Measurements from ENCODE around the gene NPPB. TPM values are rescaled to one million over a fixed set of nuclear protein-coding genes. Genes with fewer than 3 reads are reported as not detected.

NPPB gene
- polyA plus RNA-seq, 1 donor from 2014 or later = not detected

DNA sequence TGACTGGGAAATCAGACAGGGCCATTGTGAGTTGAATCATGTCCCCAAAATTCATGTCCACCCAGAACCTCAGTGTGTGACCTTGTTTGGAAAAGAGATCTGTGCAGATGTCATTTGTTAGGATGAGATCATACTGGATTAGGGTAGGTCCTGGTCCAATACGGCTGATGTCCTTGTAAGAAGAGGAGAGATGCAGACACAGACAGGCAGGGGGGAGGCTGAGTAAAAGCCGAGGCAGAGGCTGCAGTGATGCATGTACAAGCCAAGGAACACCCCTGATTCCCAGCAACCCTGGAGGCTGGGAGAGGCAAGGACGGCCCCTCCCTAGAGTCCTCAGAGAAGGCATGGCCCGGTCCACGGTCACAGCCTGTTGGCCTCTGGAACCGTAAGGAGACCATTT, 15.9 kb upstream of the NPPB start:
- H3F3A ChIP-seq (ENCODE audit: insufficient read depth, low read length, poor library complexity, severe bottlenecking) = no peaks in the 10 kb centered on the region
- no peaks in the 10 kb centered on the region for H3K9me2 ChIP-seq (ENCODE audit: insufficient read depth, low read length)
- no peaks in the 10 kb centered on the region for H4K20me1 ChIP-seq (ENCODE audit: insufficient read depth)
- H3K4me2 ChIP-seq (ENCODE audit: low read length) = no peak overlapping the region
- no peak overlapping the region for H2AFZ ChIP-seq (ENCODE audit: low read depth, low read length)
- H3K36me3 ChIP-seq (ENCODE audit: insufficient read depth, low read length) = no peaks in the 10 kb centered on the region
- H3K27ac ChIP-seq (ENCODE audit: low read length) = no peak overlapping the region
- H3K9me3 ChIP-seq (ENCODE audit: low read length) = no peaks in the 10 kb centered on the region
- no peak overlapping the region for H3K4me3 ChIP-seq (ENCODE audit: low read length)
- no peak for TF ChIP-seq EZH2 (IDR thresholded peaks at IDR 0.05; ENCODE audit: borderline replicate concordance, insufficient read depth, low read length, poor library complexity, severe bottlenecking)
- no peak for TF ChIP-seq MXI1 (conservative IDR thresholded peaks at IDR 0.05; ENCODE audit: poor library complexity, severe bottlenecking)
- TF ChIP-seq EP300 (conservative IDR thresholded peaks at IDR 0.05; ENCODE audit: poor library complexity, severe bottlenecking) = no peak
- TF ChIP-seq POLR2AphosphoS5 (IDR thresholded peaks at IDR 0.05) = no peak
- TF ChIP-seq, protein P1, sequence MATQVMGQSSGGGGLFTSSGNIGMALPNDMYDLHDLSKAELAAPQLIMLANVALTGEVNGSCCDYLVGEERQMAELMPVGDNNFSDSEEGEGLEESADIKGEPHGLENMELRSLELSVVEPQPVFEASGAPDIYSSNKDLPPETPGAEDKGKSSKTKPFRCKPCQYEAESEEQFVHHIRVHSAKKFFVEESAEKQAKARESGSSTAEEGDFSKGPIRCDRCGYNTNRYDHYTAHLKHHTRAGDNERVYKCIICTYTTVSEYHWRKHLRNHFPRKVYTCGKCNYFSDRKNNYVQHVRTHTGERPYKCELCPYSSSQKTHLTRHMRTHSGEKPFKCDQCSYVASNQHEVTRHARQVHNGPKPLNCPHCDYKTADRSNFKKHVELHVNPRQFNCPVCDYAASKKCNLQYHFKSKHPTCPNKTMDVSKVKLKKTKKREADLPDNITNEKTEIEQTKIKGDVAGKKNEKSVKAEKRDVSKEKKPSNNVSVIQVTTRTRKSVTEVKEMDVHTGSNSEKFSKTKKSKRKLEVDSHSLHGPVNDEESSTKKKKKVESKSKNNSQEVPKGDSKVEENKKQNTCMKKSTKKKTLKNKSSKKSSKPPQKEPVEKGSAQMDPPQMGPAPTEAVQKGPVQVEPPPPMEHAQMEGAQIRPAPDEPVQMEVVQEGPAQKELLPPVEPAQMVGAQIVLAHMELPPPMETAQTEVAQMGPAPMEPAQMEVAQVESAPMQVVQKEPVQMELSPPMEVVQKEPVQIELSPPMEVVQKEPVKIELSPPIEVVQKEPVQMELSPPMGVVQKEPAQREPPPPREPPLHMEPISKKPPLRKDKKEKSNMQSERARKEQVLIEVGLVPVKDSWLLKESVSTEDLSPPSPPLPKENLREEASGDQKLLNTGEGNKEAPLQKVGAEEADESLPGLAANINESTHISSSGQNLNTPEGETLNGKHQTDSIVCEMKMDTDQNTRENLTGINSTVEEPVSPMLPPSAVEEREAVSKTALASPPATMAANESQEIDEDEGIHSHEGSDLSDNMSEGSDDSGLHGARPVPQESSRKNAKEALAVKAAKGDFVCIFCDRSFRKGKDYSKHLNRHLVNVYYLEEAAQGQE (IDR thresholded peaks at IDR 0.05; ENCODE audit: borderline replicate concordance) = no peak
- TF ChIP-seq RAD21 (conservative IDR thresholded peaks at IDR 0.05) = no peak
- no peak for TF ChIP-seq TAF1 (IDR thresholded peaks at IDR 0.05; ENCODE audit: low read depth)
- TF ChIP-seq SMC3 (conservative IDR thresholded peaks at IDR 0.05; ENCODE audit: poor library complexity) = no peak
- TF ChIP-seq, protein P2, sequence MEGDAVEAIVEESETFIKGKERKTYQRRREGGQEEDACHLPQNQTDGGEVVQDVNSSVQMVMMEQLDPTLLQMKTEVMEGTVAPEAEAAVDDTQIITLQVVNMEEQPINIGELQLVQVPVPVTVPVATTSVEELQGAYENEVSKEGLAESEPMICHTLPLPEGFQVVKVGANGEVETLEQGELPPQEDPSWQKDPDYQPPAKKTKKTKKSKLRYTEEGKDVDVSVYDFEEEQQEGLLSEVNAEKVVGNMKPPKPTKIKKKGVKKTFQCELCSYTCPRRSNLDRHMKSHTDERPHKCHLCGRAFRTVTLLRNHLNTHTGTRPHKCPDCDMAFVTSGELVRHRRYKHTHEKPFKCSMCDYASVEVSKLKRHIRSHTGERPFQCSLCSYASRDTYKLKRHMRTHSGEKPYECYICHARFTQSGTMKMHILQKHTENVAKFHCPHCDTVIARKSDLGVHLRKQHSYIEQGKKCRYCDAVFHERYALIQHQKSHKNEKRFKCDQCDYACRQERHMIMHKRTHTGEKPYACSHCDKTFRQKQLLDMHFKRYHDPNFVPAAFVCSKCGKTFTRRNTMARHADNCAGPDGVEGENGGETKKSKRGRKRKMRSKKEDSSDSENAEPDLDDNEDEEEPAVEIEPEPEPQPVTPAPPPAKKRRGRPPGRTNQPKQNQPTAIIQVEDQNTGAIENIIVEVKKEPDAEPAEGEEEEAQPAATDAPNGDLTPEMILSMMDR (IDR thresholded peaks at IDR 0.05; ENCODE audit: poor library complexity, severe bottlenecking) = no peak
- no peaks in the 10 kb centered on the region for H3K27me3 ChIP-seq (ENCODE audit: insufficient read depth, low read depth, low read length)
- H3K79me2 ChIP-seq (replicated peaks; ENCODE audit: insufficient read depth, low read length) = no peaks in the 10 kb centered on the region
- H3K9ac ChIP-seq (ENCODE audit: low read length) = no peak overlapping the region

DNA sequence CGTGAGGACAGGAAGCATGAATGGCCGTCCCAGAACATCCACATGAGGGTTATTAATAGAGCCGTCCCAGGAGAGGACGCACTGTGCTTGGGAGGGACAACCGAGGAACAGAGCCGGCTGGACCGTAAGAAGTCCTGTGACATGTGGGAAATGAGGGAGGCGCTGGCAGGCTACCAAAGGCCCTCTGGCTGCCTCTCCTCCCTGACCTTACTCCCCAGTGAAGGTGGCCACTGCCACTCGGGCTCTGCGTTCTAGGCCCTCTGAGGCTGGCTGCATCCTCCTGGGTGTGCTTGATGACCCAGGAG, 15.5 kb upstream of the NPPB start:
- Histone ChIP-seq H4K20me1 (ENCODE audit: insufficient read depth) (no peaks in the 10 kb centered on the region), H3K27ac (ENCODE audit: low read length) (no peak overlapping the region), H3K36me3 (ENCODE audit: insufficient read depth, low read length) (no peaks in the 10 kb centered on the region), H3K9ac (ENCODE audit: low read length) (no peak overlapping the region), H2AFZ (ENCODE audit: low read depth, low read length) (no peak overlapping the region), H3K79me2 (replicated peaks; ENCODE audit: insufficient read depth, low read length) (no peaks in the 10 kb centered on the region), H3F3A (ENCODE audit: insufficient read depth, low read length, poor library complexity, severe bottlenecking) (no peaks in the 10 kb centered on the region), H3K9me3 (ENCODE audit: low read length) (no peaks in the 10 kb centered on the region), H3K4me2 (ENCODE audit: low read length) (no peak overlapping the region), H3K27me3 (ENCODE audit: insufficient read depth, low read depth, low read length) (no peaks in the 10 kb centered on the region), H3K4me3 (ENCODE audit: low read length) (no peak overlapping the region), H3K9me2 (ENCODE audit: insufficient read depth, low read length) (no peaks in the 10 kb centered on the region)
- TF ChIP-seq EZH2 (IDR thresholded peaks at IDR 0.05; ENCODE audit: borderline replicate concordance, insufficient read depth, low read length, poor library complexity, severe bottlenecking) = no peak
- TF ChIP-seq, protein P1 (IDR thresholded peaks at IDR 0.05; ENCODE audit: borderline replicate concordance) = no peak
- TF ChIP-seq POLR2AphosphoS5 (IDR thresholded peaks at IDR 0.05) = no peak
- TF ChIP-seq, protein P2 (IDR thresholded peaks at IDR 0.05; ENCODE audit: poor library complexity, severe bottlenecking) = no peak
- TF ChIP-seq SMC3 (conservative IDR thresholded peaks at IDR 0.05; ENCODE audit: poor library complexity) = no peak
- TF ChIP-seq RAD21 (conservative IDR thresholded peaks at IDR 0.05) = no peak
- TF ChIP-seq EP300 (conservative IDR thresholded peaks at IDR 0.05; ENCODE audit: poor library complexity, severe bottlenecking) = no peak
- TF ChIP-seq TAF1 (IDR thresholded peaks at IDR 0.05; ENCODE audit: low read depth) = no peak
- no peak for TF ChIP-seq MXI1 (conservative IDR thresholded peaks at IDR 0.05; ENCODE audit: poor library complexity, severe bottlenecking)

Measured in neural cell (in vitro differentiated cells).